ENCODE results near the gene ACSF3.

DNA sequence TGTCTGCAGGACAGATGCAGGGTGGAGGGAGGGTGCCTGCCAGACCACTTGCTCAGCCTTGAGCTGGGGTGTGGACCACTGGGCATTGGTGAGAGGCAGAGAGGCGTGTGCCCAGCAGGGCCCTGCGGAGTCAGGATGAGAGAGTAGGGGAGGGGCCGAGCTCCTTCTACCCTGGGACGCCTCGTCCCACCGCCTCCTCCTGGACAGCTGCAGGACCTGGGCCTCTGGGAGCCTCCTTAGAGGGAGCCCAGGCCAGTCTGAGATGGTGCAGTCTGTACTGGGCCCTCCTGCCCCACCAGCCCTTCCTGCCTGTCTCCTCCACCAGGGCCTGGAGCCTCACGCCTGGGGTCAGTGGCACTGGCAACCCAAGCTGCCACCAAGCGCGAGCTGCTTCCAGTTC, 35.9 kb upstream of the ACSF3 start:
- TF ChIP-seq, protein P1, sequence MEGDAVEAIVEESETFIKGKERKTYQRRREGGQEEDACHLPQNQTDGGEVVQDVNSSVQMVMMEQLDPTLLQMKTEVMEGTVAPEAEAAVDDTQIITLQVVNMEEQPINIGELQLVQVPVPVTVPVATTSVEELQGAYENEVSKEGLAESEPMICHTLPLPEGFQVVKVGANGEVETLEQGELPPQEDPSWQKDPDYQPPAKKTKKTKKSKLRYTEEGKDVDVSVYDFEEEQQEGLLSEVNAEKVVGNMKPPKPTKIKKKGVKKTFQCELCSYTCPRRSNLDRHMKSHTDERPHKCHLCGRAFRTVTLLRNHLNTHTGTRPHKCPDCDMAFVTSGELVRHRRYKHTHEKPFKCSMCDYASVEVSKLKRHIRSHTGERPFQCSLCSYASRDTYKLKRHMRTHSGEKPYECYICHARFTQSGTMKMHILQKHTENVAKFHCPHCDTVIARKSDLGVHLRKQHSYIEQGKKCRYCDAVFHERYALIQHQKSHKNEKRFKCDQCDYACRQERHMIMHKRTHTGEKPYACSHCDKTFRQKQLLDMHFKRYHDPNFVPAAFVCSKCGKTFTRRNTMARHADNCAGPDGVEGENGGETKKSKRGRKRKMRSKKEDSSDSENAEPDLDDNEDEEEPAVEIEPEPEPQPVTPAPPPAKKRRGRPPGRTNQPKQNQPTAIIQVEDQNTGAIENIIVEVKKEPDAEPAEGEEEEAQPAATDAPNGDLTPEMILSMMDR (conservative IDR thresholded peaks at IDR 0.05; ENCODE audit: low read length), result no peak
- no peak for TF ChIP-seq EZH2phosphoT487 (IDR thresholded peaks at IDR 0.05; ENCODE audit: borderline replicate concordance, low read depth, low read length)
